Activated CD8-positive, alpha-beta memory T cell treated with anti-CD3 and anti-CD28 coated beads for 24 hours (primary cell): ENCODE measurements around the gene CRBN.
A peak's percentile ranks its signal among the peaks of the same experiment; 100 is the strongest.

Source experiments
- DNase-seq: peaks from one replicate; pipeline ENCODE4 v3.0.0-alpha.2; 2020

The CRBN gene

GRCh38 chr3:3179407-3180094, at the start of gene CRBN:
Gene CRBN, minus strand, starts transcription at chr3:3179691. Its CDS starts 4 bp downstream, at chr3:3179687.
- peak; percentile 93 for DNase-seq

GRCh38 chr3:3227640-3228039, 48.1 kb upstream of the CRBN start:
- no peak for DNase-seq

GRCh38 chr3:3221528-3221927, 42.0 kb upstream of the CRBN start:
- no peak for DNase-seq

- no peak for DNase-seq
These were observed 36.9 kb upstream of the CRBN start for GRCh38 chr3:3216401-3216800.

- no peak for DNase-seq
These were observed 33.4 kb upstream of the CRBN start for GRCh38 chr3:3212781-3213440.

- no peak for DNase-seq
These were observed 30.2 kb upstream of the CRBN start for GRCh38 chr3:3209714-3210113.

- no peak for DNase-seq
These were observed 29.6 kb upstream of the CRBN start for GRCh38 chr3:3209057-3209456.

GRCh38 chr3:3201611-3202010, 22.1 kb upstream of the CRBN start:
- DNase-seq, result no peak

GRCh38 chr3:3200632-3201212, 21.2 kb upstream of the CRBN start:
- no peak for DNase-seq

- DNase-seq, result no peak
These were observed 19.8 kb upstream of the CRBN start for GRCh38 chr3:3199306-3199705.

GRCh38 chr3:3196148-3196861, 16.8 kb upstream of the CRBN start:
- no peak for DNase-seq

GRCh38 chr3:3194861-3195260, 15.4 kb upstream of the CRBN start:
- no peak for DNase-seq

- DNase-seq, result no peak
These were observed 12.8 kb upstream of the CRBN start for GRCh38 chr3:3192286-3192675.

- DNase-seq, result no peak
These were observed 12.3 kb upstream of the CRBN start for GRCh38 chr3:3191675-3192285.

GRCh38 chr3:3189961-3190360, 10.5 kb upstream of the CRBN start:
- DNase-seq, result no peak

GRCh38 chr3:3189102-3189727, 9.7 kb upstream of the CRBN start:
- no peak for DNase-seq

- no peak for DNase-seq
These were observed 5.4 kb upstream of the CRBN start for GRCh38 chr3:3184876-3185275.

GRCh38 chr3:3180456-3180855, 965 bp upstream of the CRBN start:
- no peak for DNase-seq

GRCh38 chr3:3178498-3179328, 778 bp downstream of the CRBN start:
- DNase-seq, result no peak

GRCh38 chr3:3177861-3178497, 1.5 kb downstream of the CRBN start:
- no peak for DNase-seq

GRCh38 chr3:3172627-3173026, 6.9 kb downstream of the CRBN start:
- DNase-seq, result no peak
